GM18511 (cell line): Measurements from ENCODE around the gene DHRS13.
A peak's percentile ranks its signal among the peaks of the same experiment; 100 is the strongest.
"Not testable (repeated sequence)": the region's sequence is repeated elsewhere in the genome, so short reads cannot be mapped to it uniquely, and the experiment has no call there.

Experiments
- ATAC-seq: cut with Tn5 transposase; IDR thresholded peaks from one replicate; pipeline ENCODE4 v1.9.1; 2021; ENCODE audit warnings: mild to moderate bottlenecking, moderate library complexity; ENCODE audit not compliant: unreplicated experiment

Gene DHRS13

DNA sequence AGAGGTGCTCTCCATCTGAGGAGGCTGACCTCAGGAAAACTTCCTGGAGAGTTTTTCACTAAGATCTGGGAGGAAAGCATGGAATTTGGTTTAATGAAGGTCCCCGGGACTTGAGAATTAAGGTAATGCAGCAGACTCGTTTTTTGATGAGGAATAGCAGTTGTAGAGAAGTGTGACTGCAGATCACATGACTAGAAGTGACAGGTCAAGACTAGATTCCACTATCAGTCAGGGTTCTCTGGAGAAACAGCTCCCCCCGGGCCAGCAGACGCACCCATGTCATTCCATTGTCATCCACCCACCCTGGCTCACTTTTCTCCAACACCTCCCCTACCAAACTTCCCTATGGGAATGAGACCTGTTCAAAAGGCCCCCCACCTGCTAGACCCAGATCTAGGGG lies 1.9 kb upstream of the DHRS13 start:
- no peak for ATAC-seq

DNA sequence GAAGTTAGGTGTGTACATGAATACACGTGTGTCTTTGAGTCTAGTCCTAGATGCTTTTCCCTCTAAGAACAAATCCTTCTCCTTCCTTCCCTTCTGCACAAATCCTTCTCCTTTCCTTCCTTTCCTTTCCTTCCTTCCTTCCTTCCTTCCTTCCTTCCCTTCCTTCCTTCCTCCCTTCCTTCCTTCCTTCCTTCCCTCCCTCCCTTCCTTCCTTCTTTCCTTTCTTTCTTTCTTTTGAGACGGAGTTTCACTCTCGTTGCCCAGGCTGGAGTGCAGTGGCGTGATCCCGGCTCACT lies 615 bp upstream of the DHRS13 start:
- not testable (repeated sequence) for ATAC-seq

DNA sequence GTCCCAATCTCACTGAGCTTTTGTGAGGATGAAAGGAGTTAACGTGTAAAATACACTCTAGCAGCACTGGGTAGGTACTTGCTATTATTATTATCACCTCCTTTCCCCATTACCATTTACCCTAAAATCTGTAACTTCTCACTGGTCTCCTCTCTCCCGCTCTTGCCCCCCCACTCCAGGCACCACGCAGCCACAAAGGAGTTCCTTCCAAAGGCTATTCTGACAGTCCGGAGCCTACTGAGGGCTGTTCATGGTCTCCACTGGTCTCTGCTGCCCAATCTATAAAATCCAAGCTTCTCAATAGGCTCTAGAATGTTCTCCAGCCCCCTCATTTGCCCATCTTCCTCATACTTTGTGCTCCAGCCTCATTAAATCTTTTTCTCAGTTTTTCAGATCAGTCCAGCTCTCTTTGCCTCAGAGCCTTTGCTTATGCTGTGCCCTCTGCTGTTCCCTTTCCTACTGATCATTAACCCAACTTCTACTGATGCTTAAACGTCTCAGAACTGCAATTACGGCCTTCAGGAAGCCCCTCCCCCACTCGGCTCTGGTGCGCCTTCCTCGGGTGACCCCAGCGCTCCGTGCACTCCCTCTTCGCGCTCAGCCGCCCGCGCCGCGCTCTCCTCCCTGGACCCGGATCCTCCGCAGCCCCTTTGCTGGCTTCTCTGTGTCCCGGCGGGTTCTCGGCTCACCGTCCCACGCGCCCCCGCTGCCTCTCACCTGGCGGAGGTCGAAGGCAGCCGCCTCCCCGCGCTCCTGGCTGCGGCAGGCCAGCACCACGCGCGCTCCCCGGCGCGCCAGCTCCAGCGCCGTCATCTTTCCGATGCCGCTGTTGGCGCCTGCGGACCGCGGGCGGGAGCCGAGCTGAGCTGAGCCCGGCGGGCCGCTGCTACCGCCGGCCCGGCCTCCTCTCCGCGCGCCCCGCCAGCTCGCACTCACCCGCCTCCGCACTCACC lies 737 bp downstream of the DHRS13 start:
- ATAC-seq: peak; percentile 21

DNA sequence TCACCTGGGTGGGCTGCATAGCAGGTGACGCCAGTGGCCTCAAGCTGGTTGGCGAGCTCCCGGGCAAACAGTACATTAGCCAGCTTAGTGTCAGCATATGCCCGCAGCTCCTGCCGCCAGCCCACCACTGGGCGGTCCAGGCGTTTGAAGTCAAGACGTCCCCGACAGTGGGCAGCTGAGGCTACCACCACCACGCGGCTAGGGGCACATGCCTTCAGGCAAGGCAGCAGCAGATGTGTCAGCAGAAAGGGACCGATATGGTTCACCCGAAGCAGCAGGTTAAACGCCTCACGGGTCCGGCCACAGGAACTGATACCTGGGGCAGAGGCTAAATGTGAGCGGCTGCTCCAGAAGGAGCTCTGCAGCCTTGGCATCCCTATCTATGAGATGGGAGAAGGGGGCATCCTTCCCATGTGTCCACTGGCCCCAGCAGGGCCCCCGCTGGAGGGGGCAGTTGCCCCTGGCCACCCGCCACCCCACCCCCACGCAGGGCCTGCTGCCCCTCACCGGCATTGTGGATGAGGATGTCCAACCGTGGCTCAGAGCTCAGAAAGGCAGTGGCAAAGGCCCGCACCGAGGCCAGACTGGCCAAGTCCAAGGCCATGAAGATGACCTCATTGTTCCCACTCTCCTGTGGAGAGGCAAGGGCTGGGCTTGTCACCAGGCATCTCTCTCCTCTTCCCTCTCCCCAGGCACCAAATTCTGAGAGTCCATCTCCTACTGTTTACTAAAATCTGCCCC lies 1.7 kb downstream of the DHRS13 start:
- no peak for ATAC-seq

DNA sequence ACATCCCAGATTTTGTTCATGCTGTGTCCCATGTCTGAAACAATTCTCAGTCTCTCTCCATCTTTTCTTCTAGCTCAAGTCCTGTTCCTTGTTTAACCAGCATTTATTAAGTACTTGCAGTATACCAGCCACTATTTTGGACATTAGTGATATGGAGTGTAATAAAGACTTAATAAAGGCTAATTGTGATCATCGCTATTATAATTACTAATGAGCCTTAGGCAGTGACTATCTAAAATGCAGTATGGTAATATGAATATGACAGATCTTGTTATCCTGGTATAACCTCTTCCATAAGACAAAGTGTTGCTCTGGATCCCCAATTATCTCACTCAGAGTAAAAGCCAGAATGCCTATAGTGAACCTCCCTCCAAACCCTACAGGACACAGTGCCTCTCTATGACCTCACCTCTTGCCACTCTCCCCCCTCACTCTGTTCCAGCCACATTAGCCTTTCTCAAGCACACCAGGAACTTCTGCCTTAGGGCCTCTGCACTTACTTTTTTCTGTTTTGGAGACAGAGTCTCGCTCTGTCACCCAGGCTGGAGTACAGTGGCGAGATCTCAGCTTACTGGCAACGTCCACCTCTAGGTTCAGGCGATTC lies 3.6 kb downstream of the DHRS13 start:
- no peak for ATAC-seq

DNA sequence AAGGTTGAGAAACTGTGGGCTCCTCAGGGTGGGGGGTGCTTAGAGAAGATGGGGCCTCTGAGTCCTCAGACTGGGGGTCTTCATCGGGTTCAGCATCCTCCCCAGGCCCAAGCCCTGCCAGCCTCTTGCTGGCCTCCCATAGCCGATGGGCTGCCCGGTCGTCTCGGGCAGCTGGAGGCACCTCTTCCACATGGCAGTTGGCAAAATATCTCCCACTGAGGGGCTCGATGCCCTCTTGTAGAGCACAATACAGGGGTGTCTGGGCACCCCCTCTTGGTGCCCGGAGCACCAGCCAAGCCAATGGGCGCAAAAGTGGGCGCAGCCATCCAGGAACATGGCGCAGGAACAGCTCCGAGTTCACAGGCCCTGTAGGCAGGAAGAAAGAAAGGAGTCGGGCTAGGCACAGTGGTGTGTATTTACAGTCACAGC lies 4.3 kb downstream of the DHRS13 start:
- ATAC-seq: no peak

DNA sequence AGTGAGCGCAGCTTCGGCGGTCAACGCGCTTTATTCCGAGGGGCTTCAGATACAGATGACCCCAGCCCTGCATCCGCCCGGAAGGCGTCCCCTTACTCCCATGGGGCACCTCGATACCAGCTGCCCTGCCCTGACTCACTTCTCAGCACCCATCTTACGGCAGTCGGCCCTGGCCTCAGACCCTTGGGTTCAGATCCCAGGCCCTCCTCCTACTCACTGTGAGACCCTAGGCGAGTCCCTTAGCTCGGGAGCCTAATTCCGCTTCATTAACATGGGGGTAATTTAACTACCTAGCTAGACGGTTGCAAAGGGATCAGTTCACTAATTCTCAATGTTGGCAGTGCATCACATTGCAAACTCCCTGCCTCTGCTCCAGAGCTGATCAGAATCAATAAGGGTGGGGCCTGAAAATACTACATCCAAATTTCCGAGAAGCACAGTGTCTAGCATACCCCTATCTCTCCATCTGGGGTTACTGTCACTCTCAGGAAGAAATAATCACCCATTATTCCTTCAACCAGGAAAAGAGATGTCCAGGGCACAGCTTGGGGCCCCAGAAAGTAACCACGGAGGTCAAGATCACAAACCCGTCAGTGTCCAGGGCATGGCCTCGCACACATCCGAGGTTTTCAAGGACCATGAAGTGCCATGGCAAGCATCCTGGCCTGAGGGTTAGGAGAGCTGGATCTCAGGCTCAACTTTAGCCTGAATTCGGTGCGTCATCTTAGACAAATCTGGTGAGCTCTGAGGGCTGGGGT lies 4.9 kb downstream of the DHRS13 start:
- ATAC-seq: no peak

DNA sequence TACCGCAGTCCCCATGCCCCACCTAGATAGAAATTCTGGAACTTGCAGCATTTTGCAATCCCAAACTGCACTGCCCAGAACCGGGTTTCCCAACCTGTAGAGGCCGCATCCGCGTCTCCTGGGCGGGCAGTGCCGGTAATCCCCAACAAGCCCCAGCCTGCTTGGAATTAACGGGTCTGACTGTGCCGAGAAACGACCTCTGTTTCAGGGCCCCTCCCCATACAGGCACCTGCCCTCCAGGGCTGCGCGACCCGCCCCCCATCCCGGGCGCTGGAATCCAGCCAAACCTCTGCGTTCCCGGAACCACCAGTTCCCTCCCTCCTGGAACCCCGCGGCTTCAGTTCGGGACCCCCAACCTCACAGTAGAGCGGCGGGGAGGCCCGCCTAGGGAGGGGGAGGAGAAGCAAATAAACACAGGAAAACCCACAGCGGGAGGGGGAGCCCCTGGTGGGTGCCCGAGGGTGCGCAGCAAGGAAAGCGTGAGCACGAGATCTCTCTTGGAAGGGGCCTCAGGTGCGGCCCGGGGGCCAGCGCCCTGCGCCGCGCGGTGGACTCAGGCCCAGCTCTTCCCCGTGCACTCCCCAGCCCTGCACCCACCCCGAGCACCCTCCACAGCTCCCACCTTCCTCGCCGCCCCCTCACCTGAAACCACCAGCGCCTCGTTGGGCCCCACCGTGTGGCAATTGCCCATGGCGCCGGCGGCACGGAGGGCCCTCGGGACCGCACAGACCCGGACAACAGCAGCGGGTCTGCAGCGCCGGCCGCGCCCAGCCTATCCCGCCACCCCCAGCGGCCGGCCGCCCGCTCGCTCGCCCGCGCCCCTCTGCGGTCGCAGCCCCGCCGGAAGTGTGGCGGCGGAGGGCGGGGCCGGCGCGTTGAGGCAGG lies 5.8 kb downstream of the DHRS13 start, which contains the start of gene FLOT2:
Gene FLOT2 (minus strand): TSS at position 850 of the 885 bp plus-strand sequence. CDS start 159 bp downstream, at position 691.
- ATAC-seq: peak; percentile 35

DNA sequence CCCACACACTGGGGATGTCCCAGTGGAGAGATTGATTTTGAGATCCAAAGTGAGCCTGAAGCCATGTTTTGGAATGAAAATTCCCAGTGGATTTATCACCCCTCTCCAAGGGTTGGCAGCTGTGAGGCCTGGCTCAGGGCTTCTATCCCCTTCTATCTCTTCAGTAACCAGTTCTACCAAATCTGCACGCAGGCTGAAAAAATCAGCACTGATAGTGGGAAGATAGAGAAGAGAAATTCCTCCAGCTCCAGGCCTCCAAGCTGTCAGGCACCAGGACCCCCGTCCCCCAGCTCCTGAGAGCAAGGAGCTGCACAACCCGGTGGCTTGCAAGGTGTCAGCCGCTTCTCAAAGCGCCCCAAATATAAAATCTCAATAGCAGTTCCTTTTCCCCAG lies 6.4 kb downstream of the DHRS13 start:
- no peak for ATAC-seq

DNA sequence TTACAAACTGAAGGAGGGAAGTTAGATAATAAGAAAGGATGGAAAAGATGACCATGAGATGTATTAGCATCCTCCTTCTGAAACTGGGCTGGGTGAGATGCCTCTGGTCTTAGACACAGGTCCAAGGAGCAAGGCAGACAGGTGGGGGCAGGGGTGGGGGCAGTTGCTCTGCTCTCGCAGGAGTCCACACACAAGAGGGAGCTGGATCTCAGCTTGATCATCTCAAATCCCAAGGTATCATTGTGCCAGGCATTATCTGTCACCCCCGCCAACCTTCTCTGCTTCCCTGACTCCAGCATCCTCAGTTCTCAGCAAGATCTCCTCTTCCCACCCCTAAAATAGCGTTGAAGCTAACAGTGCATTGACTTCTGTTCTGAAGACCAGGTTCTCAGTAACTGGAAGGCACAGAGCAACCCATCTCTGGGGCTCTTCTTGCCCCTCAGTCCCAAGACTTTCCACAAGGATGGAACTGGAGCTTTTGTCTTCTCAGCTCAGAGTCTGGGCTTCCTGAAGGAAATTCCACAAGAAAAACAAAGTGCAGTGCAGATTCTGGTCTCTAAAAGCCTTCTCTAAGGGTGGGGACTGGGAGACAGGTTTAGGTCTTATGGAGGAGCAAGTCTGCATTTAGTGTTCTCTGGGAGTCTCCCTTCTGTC lies 7.0 kb downstream of the DHRS13 start:
- no peak for ATAC-seq

DNA sequence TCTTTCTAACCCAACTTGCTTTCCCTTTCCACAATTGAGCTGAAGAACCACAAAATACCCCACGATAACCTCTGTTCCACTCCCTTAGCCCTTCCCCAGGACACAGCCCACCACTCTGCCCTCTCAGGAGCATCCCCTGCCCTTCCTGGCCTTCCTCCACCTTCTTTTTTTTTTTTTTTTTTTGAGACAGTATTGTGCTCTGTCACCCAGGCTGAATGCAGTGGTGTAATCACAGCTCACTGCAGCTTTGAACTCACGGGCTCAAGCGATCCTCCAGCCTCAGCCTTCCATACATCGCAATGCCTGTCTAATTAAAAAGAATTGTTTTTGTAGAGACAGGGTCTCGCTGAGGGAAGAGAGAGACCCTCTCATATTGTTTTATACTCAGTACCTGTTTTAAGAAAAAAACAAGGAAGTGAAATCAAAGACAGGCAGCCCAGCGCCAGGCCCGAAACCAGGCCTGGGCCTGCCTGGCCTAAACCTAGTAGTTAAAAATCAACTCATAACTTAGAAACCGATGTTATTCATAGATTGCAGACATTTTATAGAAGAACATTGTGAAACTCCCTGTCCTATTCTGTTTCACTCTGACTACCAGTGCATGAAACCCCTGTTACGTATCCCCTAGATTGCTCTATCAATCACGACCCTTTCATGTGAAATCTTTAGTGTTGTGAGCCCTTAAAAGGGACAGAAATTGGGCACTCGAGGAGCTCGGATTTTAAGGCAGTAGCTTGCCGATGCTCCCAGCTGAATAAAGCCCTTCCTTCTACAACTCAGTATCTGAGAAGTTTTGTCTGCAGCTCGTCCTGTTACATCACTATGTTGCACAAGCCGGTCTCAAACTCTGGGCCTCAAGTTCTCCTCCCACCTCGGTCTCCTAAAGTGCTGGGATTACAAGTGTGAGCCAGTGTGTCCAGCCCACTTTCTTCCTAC lies 9.4 kb downstream of the DHRS13 start:
- ATAC-seq: not testable (repeated sequence)

DNA sequence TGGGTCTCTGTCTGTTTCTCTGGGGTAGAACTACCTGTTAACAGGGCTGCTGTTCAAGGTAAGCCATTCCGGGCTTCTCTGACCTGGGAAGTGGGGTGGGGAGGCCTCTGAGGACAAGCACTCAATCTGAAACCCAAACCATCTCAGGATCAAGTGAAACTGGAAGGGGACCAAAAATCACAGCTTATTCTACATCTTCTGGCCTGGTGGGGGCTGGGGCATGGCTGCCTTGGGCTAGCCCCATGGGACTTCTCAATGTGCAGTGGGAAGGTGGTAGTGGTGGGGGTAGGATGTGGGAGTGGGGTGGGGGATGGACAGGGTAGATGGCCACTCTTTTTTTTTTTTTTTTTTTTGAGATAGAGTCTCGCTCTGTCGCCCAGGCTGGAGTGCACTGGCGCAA lies 10.9 kb downstream of the DHRS13 start:
- no peak for ATAC-seq

DNA sequence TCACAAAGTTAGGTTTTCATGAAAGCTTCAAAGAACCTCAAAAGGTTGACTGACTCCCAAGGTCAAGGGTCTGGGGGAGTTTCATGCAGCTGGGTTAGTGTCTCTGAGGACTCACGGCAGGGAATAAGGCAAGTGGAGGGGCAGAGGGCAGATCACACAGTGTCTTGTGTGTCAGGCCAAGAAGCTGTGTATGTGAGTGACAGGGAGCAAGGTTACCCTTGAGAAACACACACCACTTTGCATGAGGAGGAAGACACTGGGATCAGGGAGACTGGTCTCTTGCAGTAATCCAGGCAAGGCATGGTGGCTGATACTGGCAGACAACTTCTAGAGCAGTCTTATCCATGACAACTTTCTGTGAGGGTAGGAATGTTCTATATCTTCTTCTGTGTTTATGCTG lies 11.7 kb downstream of the DHRS13 start:
- ATAC-seq: no peak

DNA sequence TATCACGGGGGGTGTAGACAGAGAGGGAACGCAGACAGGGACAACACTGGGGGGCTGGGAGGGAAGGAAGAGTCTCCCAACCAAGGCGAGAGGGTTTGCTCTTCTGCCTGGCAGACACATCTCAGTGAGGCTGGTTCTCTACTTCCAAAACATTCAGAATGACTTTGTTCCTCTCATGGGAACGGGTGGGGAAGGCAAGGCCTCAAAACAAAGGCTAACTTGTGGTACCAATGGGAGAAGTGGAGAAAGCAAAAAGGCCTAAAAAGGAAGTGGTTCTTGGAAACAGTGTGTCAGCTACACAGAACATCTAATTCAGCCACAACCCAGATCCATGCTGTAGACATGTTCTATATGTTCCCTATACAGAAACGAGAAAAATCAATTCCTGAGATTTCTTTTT lies 12.9 kb downstream of the DHRS13 start:
- ATAC-seq: no peak

DNA sequence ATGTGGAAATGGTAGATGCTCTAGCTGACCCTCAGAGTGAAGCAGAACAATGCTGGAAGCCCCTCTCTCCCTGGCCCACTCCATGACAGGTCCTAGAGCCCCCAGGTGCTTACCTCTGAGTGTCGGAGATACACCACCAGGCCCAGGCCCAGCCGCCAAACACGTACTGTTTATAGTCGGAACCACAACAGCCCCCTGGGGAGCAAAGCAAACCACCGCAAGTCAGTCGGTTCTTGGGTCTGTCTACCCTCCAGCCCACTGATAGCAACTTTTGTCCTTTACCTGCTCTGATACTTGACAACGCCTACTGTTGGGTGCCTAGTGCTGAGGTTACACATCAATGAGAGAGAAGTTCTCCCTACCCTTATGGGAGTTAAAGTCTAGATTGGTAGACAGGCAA lies 14.0 kb downstream of the DHRS13 start:
- no peak for ATAC-seq

DNA sequence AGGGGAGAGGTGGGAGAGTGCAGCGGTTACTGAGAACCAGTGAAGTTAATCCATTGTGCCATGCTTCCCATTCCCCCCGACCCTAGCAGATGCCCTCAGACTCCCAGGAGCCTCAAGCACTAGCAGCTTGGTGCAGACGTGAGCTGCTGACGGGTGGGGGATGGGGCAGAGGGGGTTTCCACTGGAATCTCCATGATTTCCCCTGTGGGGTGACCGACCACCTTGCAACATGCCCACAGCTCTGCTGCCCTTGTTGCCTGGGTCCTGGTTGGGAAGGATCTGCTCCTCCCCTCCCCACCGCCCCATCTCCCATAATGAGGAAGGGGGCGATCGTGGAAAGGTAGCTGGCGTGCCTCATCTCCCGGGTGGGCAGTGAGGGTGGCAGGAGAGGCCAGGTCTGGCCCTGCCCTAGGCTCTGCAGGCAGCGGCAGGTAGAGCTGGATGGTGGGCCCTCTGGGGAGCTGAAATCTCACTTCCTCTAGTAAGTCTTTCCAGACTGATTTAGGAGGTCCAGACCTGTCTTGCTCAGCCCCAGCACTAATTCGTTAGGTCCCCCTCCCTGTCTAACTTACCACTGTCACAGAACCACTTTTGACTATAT lies 14.9 kb downstream of the DHRS13 start:
- no peak for ATAC-seq

DNA sequence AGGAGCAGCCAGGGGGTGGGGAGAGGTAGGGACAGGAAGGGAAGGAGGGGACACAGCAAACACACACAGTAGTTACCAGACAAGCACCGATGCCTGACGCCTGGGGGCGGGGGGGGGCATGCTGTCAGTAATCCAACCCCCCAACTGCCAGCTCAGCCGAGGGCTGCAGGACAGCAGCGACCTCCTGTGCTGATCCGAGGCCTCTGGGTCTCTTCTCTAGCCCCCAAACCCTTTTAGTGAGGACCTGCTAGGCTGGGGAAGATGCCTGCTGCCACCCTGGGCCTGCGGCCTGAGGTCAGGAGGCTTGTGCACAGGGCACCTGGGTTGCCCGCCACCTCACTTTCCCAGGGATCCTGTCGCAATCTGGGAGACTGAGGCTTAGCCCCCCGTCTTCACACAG lies 16.9 kb downstream of the DHRS13 start:
- ATAC-seq: no peak

DNA sequence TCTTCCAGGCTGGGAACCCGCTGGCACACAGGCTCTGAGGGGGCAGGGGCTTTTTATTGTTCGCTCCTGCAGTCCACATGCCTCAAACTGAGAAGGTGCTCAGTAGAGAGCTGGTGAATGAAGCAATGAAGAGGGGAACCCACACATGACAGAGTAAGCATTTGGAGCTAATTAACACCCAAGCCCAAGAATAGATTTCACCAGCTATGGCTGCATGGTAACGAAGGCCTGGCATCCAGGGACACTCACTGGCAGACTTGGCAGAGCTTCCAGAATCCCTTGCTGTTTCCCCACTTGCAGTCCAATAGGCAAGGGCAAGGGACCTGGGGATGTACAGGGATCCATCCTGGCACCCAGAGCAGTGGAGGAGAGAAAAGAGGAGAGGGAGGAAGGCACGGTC lies 17.5 kb downstream of the DHRS13 start:
- no peak for ATAC-seq
